Neural crest cell (in vitro differentiated cells): ENCODE results near the gene TOMM5. TPM values are rescaled to one million over a fixed set of nuclear protein-coding genes. Genes with fewer than 3 reads are reported as not detected.

Experiments
- DNase-seq: peaks from one replicate; pipeline ENCODE4 v3.0.0; 2021; ENCODE audit warnings: low read depth, mixed read lengths, low spot score
- H3K27ac Mint-ChIP-seq: one replicate; pipeline ENCODE4 v1.8.0; 2021; ENCODE audit warnings: mild to moderate bottlenecking, mixed read lengths; ENCODE audit not compliant: unreplicated experiment
- H3K27me3 Mint-ChIP-seq: 2 replicates; pipeline ENCODE4 v1.8.0; 2021; ENCODE audit warnings: low read depth, mild to moderate bottlenecking, mixed read lengths
- H3K36me3 Mint-ChIP-seq: 2 replicates; pipeline ENCODE4 v1.8.0; 2021; ENCODE audit warnings: low read depth, mild to moderate bottlenecking, mixed read lengths
- H3K4me1 Mint-ChIP-seq: 2 replicates; pipeline ENCODE4 v1.8.0; 2021; ENCODE audit warnings: mixed read lengths
- H3K4me3 Mint-ChIP-seq: one replicate; pipeline ENCODE4 v1.8.0; 2021; ENCODE audit warnings: mild to moderate bottlenecking, mixed read lengths
- H3K9me3 Mint-ChIP-seq: 2 replicates; pipeline ENCODE4 v1.8.0; 2021; ENCODE audit warnings: mixed read lengths
- CTCF ChIP-seq: fragments of 200-600 bp; sonication (generic); conservative IDR thresholded peaks from 2 replicates; pipeline ENCODE4 v1.5.0; 2021; ENCODE audit warnings: antibody characterized with exemption, mild to moderate bottlenecking
- total RNA-seq: library from RNA; stranded (reverse); gene quantifications from 2 replicates; pipeline ENCODE4 v1.2.1, GENCODE V29; 2021

Gene TOMM5
- total RNA-seq, 1 donor from 2014 or later = 155 TPM

- Mint-ChIP-seq H3K4me1 (no peaks in the 10 kb centered on the region), H3K9me3 (peaks cover 2% of the 10 kb centered on the region), H3K36me3 (peaks cover 13% of the 10 kb centered on the region), H3K27me3 (no peaks in the 10 kb centered on the region), H3K27ac (no peak overlapping the region), H3K4me3 (no peak overlapping the region)
- no peak for DNase-seq
- no peak for TF ChIP-seq CTCF
Observed at GRCh38 chr9:37542895-37543294, 49.5 kb downstream of the TOMM5 start.

GRCh38 chr9:37542488-37542887, 49.9 kb downstream of the TOMM5 start:
- H3K36me3 Mint-ChIP-seq = peaks cover 13% of the 10 kb centered on the region
- no peak for TF ChIP-seq CTCF
- peaks cover 2% of the 10 kb centered on the region for H3K9me3 Mint-ChIP-seq
- H3K27me3 Mint-ChIP-seq = no peaks in the 10 kb centered on the region
- H3K27ac Mint-ChIP-seq = no peak overlapping the region
- no peak for DNase-seq
- no peaks in the 10 kb centered on the region for H3K4me1 Mint-ChIP-seq
- no peak overlapping the region for H3K4me3 Mint-ChIP-seq

- H3K27ac Mint-ChIP-seq = no peak overlapping the region
- H3K9me3 Mint-ChIP-seq = peaks cover 2% of the 10 kb centered on the region
- H3K4me1 Mint-ChIP-seq = no peaks in the 10 kb centered on the region
- DNase-seq = no peak
- no peak overlapping the region for H3K4me3 Mint-ChIP-seq
- H3K27me3 Mint-ChIP-seq = no peaks in the 10 kb centered on the region
- H3K36me3 Mint-ChIP-seq = peaks cover 15% of the 10 kb centered on the region
- TF ChIP-seq CTCF = no peak
Observed at GRCh38 chr9:37541465-37541864, 50.9 kb downstream of the TOMM5 start.

- H3K4me1 Mint-ChIP-seq = no peaks in the 10 kb centered on the region
- no peak overlapping the region for H3K27ac Mint-ChIP-seq
- no peak for TF ChIP-seq CTCF
- H3K27me3 Mint-ChIP-seq = no peaks in the 10 kb centered on the region
- peaks cover 2% of the 10 kb centered on the region for H3K9me3 Mint-ChIP-seq
- peaks cover 15% of the 10 kb centered on the region for H3K36me3 Mint-ChIP-seq
- DNase-seq = no peak
- no peak overlapping the region for H3K4me3 Mint-ChIP-seq
Observed at GRCh38 chr9:37540634-37541033, 51.8 kb downstream of the TOMM5 start.

GRCh38 chr9:37539634-37540033, 52.8 kb downstream of the TOMM5 start:
- TF ChIP-seq CTCF = no peak
- DNase-seq = no peak
- H3K4me3 Mint-ChIP-seq = no peak overlapping the region
- H3K9me3 Mint-ChIP-seq = no peaks in the 10 kb centered on the region
- H3K27ac Mint-ChIP-seq = no peak overlapping the region
- H3K27me3 Mint-ChIP-seq = no peaks in the 10 kb centered on the region
- H3K36me3 Mint-ChIP-seq = peaks cover 15% of the 10 kb centered on the region
- no peaks in the 10 kb centered on the region for H3K4me1 Mint-ChIP-seq

Other genes starting within 250 kb of the TOMM5 start
- gene GRHPR, start 169.9 kb downstream of the TOMM5 start, total RNA-seq = 120 and 121 TPM in 2 replicates
- 21.6 and 22.9 TPM in 2 replicates for gene ZBTB5, start 127.1 kb downstream of the TOMM5 start, total RNA-seq
- gene POLR1E, start 106.6 kb downstream of the TOMM5 start, total RNA-seq = 46.4 and 48.7 TPM in 2 replicates
- gene FBXO10, start 16.2 kb downstream of the TOMM5 start, total RNA-seq = 24.8 and 25.6 TPM in 2 replicates
- gene FRMPD1, start 58.4 kb upstream of the TOMM5 start, total RNA-seq = 0.11 and 0.19 TPM in 2 replicates
- gene TRMT10B, start 161.2 kb upstream of the TOMM5 start, total RNA-seq = 9.5 and 9.8 TPM in 2 replicates
- gene EXOSC3, start 192.5 kb upstream of the TOMM5 start, total RNA-seq = 82.2 and 87.4 TPM in 2 replicates
- gene DCAF10, start 208.2 kb upstream of the TOMM5 start, total RNA-seq = 22.7 and 25.1 TPM in 2 replicates